HG02571 (cell line): ENCODE measurements around the gene ATXN7.
A peak's percentile ranks its signal among the peaks of the same experiment; 100 is the strongest.

Source experiments
- ATAC-seq: cut with Tn5 transposase; IDR thresholded peaks from one replicate; pipeline ENCODE4 v1.9.1; 2021; ENCODE audit warnings: mild to moderate bottlenecking, moderate library complexity; ENCODE audit not compliant: unreplicated experiment

The ATXN7 gene

DNA sequence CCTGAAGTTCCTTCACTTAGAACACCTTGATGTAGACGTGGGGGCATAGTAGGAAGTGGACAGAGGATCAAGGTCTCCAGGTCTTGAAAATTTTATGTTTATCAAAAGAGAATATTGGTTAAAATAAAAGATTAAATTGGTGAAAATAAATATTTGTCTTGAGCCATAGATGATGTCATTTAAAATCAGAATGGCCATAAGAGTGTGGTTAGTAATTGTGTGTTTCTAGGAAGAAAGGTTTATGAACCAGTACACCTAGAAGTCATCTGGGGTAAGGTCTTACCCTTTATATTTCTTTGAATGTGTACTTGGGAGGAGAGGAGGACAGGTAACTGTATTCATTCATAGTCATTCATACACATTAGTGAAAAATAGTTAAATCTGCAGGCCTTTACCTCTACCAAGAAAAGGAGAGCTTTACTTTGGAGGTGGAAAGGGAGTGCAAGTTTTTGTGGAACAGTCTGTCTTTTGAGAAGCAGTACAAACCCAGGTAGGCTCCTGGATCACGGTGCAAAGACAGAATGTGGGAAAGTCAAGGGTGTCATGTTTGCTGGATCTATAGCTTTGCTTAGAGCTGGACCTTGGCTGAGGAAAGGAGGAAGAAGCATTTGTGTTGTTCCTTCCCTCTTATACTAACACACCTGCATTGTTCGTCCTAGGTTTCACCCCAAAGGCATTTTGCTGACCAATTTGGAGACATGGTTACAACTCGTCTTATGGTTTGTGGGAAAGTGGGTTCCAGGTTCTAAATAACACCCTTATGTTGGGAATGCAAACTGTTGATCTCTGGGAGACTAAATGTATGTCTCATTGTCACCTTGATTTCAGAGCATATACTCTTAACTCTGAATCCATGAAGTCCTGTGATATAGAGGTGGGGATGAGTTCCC is 42.3 kb downstream of the ATXN7 start:
- no peak for ATAC-seq

- ATAC-seq, result no peak
Observed at GRCh38 chr3:63908081-63908736, 44.5 kb downstream of the ATXN7 start.

- ATAC-seq, result no peak
Observed at GRCh38 chr3:63908776-63909175, 45.1 kb downstream of the ATXN7 start.

GRCh38 chr3:63909431-63909830 is 45.8 kb downstream of the ATXN7 start:
- no peak for ATAC-seq

- ATAC-seq, result no peak
Observed at GRCh38 chr3:63910001-63910400, 46.3 kb downstream of the ATXN7 start.

DNA sequence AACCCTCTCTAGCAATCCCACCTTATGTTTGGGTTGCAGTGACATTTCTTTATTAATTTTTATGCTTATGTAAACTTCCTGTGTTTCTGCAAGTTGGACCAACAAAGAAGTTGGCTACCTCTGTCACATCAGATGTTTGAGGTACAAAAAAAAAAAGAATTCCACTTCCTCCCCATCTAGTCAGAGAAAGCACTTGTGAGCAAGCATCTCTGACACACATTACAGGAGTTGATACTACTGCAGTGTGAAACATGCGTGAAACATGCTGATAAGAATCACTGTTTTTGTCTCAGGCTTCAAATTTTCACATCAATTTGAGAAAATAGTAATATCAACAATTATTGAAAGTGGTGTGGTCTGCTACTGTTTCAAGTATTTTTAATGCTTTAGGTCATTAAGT is 47.2 kb downstream of the ATXN7 start:
- ATAC-seq, result no peak

- no peak for ATAC-seq
Observed at GRCh38 chr3:63911509-63911872, 47.8 kb downstream of the ATXN7 start.

GRCh38 chr3:63911873-63912767 is 48.5 kb downstream of the ATXN7 start, which contains the start of gene SCAANT1:
TSS of gene SCAANT1 (minus strand) at chr3:63912383.
- ATAC-seq, result peak; percentile 74

DNA sequence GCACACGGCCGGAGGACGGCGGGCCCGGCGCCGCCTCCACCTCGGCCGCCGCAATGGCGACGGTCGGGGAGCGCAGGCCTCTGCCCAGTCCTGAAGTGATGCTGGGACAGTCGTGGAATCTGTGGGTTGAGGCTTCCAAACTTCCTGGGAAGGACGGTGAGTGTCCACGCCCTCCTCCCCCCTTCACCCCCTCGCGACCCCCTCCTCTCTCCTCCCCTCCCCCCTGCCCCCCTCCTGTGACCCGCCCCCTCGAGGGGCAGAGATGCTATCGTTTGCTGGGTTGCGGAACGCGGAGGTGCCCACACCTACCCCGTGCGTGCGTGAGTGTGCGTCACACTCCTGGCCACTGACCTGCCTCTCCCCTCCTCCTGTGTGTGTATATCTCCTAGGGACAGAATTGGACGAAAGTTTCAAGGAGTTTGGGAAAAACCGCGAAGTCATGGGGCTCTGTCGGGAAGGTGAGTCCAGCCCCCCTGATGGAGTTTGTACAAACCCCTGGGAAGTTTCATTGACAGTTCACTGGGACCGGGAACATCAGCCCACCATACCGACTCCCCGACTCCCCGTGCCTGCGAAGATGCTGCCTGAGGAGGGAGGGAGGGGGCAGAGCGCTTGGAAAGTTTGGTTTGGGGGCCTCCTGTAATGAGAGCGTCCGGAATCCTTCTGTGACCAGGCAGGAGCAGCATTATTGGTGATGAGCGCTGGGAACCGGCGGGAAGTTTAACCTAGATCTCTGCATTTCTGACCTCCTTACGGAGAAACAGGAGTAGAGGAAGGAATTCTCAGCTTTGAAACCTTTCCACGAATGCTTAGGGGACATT is 49.3 kb downstream of the ATXN7 start:
- ATAC-seq, result peak; percentile 22

- no peak for ATAC-seq
Observed at GRCh38 chr3:63914312-63914711, 50.6 kb downstream of the ATXN7 start.

DNA sequence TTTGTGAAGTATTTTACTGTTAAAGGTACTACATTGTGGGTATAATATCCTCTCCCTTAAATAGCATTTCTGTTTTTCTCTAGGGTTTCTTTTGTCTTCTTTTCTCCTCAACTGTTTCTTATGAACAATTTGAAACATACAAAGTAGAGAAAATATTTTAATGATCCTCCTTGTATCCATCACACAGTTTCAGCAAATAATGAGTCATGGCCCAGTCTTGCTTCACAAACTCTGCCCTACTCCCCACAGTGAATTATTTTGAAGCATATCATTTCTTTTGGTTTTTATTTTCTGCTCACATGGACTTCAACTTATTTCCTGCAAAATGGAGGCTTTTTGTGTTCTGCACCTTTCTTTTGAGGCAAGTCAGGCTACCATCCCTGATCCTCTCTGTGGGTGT is 54.7 kb downstream of the ATXN7 start:
- ATAC-seq, result no peak

GRCh38 chr3:63920001-63920400 is 56.3 kb downstream of the ATXN7 start:
- no peak for ATAC-seq

- peak; percentile 83 for ATAC-seq
Observed at GRCh38 chr3:63921741-63922482, 58.2 kb downstream of the ATXN7 start.

- no peak for ATAC-seq
Observed at GRCh38 chr3:63922491-63923199, 59.0 kb downstream of the ATXN7 start.

DNA sequence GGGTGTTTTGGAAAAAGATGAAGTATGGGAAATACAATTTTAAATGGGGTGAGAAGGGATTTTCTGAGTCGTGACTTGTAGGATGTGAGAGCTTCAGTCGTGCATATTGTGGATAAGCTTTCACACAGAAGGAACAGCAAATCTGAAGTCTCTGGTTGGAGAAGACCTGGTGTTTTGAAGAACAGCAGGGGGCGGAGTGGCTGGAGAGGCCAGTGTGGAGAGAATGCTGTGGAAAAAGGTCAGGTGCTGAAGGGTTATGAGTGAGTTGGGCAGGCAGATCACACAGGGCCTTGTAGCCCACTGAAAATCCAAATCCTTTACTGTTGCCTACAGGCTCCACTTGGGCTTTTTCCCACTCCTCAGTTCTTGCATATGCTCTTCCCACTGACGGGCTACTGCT is 62.6 kb downstream of the ATXN7 start:
- ATAC-seq, result no peak

DNA sequence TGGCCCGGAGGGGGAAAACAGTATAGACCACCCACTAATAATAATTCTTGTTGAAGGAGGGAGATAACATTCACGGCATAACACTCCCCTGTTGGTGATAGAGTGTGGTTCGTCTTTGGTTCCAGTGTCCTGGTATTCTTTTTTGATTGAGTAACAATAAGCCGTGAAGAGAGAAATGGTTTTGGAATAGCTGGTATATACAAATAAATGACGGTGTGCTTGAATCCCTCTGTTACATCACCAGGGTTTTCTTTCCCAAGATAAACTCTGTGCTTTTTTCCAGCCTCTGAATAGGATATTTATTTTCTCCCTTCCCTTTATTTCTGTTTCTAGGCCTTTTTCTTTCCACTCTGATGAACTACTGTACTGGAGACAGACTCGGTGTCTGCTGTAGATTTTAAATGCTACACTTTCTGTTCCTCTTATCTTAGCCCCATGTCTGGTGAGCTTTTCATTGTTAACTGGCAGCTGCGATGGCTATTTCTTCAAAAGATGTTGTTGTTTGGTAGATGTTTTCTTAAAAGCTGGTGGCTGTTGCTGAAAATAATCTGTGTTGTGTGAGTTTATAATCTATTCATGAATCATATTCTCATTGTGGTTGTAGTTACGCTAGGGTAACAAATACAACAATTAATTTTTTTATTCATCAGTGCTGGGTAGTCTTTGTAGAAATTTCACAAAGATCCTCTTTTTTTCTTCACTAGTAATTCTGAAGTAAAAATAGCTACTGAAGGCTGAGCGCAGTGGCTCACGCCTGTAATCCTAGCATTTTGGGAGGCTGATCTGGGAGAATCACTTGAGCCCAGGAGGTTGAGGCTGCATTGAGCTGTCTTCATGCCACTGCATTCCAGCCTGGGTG is 64.0 kb downstream of the ATXN7 start:
- peak; percentile 76 for ATAC-seq

- ATAC-seq, result no peak
Observed at GRCh38 chr3:63931290-63931689, 67.6 kb downstream of the ATXN7 start.

DNA sequence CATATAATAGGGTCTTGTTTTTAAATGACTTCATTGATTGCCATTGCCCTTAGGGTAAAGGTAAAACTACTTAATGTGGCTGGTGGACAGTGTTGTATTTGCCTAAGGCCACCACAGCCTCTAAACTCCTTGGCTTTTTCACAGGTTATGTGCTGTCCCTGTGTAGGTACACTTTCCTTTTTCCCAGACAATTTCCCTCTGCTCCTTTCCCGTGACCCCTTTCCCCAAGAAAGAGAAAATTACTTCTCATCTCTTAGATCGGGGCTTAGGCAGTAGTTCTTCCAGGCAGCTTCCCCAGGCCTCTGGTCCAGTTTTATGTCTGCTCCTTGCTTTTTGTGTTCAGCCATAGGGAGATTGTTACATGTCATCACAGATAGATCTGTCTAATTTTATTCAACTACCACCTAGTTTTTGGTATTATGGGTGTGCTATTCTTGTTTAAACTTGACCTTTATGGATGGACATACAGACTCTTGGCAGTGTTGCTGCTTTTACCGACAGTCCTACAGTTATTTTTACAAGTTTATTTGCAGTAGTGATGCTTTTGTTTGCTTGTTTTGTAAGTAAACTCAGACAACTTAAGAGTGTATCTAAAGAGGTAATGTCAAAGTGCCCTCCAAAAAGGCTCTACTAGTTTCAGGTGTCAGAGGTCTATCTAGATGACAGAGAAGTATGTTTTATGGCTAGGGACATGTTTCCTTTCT is 69.0 kb downstream of the ATXN7 start:
- no peak for ATAC-seq
